Epithelial cell of esophagus (primary cell): ENCODE data around the gene UNC79.

Experiments
- DNase-seq: peaks from one replicate; pipeline ENCODE4 v3.0.0; 2010; ENCODE audit warnings: low read depth
- H3K4me3 ChIP-seq: 2 replicates; pipeline ENCODE4 v1.5.1; 2011; ENCODE audit warnings: mild to moderate bottlenecking, low read length, control low read depth
- TF ChIP-seq, protein P1 (sequence below): IDR thresholded peaks from 2 replicates; pipeline ENCODE4 v1.5.1; 2011; ENCODE audit warnings: low read depth, mild to moderate bottlenecking, low read length, control low read depth, inconsistent platforms; ENCODE audit not compliant: insufficient read depth; ENCODE audit errors: missing control alignments

UNC79 gene

DNA sequence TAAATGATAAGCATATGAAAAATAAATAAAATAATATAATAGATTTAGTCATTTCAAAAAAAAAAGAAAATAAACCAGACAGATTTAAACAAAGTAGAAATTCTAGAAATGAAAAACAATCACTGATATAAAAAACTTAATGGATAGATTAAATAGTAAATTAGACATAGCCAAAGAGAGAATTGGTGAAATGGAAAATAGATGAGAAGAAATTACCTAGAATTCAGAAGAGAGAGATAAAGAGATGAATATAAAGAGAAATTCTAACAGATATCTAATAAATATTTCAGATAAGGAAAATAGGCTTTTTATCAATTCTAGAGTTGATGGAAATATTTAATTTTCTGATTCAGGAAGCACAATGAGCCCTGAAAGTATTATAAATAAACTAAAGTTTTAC is 234.4 kb downstream of the UNC79 start:
- TF ChIP-seq, protein P1, sequence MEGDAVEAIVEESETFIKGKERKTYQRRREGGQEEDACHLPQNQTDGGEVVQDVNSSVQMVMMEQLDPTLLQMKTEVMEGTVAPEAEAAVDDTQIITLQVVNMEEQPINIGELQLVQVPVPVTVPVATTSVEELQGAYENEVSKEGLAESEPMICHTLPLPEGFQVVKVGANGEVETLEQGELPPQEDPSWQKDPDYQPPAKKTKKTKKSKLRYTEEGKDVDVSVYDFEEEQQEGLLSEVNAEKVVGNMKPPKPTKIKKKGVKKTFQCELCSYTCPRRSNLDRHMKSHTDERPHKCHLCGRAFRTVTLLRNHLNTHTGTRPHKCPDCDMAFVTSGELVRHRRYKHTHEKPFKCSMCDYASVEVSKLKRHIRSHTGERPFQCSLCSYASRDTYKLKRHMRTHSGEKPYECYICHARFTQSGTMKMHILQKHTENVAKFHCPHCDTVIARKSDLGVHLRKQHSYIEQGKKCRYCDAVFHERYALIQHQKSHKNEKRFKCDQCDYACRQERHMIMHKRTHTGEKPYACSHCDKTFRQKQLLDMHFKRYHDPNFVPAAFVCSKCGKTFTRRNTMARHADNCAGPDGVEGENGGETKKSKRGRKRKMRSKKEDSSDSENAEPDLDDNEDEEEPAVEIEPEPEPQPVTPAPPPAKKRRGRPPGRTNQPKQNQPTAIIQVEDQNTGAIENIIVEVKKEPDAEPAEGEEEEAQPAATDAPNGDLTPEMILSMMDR, result no peak
- H3K4me3 ChIP-seq, result no peak overlapping the region
- no peak for DNase-seq

DNA sequence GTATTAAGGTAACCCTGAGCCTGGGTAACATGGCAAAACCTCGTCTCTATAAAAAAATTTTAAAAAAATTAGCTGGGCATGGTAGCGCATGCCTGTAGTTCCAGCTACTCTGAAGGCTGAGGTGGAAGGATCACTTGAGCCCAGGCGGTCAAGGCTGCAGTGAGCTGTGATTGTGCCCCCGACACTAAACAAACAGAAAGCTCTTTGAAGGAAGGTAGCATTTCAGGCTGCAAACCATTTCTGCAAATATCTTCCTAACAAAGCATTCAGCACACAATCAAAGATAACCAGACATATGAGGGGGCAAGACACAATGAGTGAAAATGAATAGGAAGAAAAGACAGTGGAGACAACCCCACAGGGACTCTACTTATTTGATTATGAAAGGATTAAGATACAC is 238.9 kb downstream of the UNC79 start:
- no peak for DNase-seq
- H3K4me3 ChIP-seq, result no peak overlapping the region
- TF ChIP-seq, protein P1, result no peak

DNA sequence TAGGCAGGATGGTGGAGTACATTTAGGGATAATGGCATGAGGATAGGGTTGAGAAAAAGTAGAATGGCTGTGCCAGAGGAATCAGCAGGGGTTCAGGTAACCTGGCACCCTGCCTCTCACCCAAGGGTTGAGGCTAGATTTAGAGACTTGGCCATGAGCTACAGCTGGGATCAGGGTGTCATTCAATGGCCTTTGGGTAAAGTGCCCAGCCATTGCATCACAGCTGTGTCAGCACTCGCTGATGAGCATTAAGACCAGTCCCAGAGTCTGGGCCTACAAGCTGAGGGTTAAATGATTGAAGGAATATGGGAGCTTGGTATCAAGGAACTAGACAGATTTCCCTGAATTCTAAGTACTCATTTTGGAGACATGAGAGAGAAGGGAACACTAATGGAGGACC is 243.6 kb downstream of the UNC79 start:
- H3K4me3 ChIP-seq, result no peak overlapping the region
- TF ChIP-seq, protein P1, result no peak
- DNase-seq, result no peak

DNA sequence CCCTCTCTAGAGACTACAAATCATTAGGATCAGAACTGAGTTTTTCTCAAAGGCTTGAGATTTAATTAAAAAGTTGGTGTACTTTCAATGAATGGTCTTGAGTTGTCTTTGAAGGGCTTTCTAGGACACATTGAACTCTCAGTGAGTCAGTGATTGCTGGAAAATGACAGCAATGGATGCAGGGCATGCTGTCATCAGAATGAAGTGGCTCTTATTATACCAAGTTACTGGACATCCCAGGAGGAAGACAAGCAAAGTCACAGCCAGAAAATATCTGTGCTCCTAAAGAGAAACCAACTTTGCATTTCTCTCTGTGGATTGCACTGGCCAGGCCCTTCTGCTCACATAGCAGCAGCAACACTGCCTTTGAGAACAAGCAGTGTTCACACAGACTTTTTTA is 244.9 kb downstream of the UNC79 start:
- no peak overlapping the region for H3K4me3 ChIP-seq
- TF ChIP-seq, protein P1, result no peak
- DNase-seq, result no peak

DNA sequence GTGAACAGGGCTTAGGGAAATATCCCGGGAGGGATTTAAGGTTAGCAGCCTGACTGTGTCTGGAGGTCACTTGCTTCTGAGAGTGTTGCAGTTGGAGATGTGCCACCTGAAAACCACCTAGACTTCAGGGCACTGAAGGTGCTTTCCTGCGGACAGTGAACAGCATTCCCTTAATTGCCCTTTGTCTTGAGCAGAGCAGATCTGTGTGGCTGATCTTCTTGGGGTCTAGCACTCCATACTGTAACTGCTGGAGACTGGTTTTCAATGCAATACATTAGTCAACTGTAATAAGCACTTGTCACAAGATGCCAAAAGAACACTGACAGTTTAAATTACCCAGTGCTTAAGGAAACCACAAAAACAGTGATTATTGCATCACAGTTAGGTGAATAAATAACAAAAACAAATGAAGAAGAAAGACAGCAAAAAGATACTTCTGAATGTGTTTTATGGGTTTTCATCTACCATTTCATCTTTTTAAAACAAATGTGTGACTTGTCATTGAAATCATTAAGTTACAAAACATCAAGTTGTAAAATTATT is 245.7 kb downstream of the UNC79 start:
- DNase-seq, result no peak
- TF ChIP-seq, protein P1, result no peak
- H3K4me3 ChIP-seq, result no peak overlapping the region

DNA sequence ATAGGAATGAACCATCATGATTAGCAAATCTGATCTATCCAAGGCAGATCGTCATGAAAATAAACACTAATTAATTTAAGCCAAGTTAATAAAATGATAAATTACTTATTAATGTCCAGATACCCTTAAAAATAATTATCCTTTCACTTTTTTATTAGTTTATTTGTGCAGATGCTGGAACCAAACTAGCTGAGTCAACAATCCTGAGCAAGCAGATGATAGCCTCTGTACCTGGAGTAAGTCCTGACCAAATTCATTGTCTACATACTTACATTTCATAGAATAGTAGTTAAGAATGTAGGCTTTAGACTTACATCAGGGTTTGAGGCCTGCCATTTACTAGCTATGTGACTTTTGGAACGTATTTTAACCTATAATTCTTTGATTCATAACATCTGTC is 251.7 kb downstream of the UNC79 start:
- no peak overlapping the region for H3K4me3 ChIP-seq
- no peak for DNase-seq
- TF ChIP-seq, protein P1, result no peak

DNA sequence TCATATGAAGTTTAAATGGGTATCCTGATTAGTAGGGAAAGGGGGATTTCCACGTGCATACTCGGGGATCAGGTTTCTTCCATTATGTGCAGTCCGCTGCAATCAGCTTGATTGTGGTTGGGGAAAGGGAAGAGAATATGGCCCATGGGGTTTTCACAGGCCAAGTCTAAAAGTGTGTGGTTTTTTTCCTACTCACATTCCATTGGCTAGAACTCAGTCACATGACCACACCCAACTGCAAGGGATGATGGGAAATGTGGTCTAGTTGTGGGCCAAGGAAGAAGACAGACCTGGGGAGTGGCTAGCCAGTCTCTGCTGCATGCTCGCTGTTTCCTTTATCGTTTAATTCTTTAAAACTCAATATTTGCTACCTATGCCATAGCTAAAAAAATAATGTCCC is 252.5 kb downstream of the UNC79 start:
- DNase-seq, result no peak
- H3K4me3 ChIP-seq, result no peak overlapping the region
- TF ChIP-seq, protein P1, result no peak
